HG03097 (cell line): Measurements from ENCODE around the gene SNN.

ENCODE experiments used
- ATAC-seq: cut with Tn5 transposase; IDR thresholded peaks from one replicate; pipeline ENCODE4 v1.9.1; 2021; ENCODE audit not compliant: unreplicated experiment, low FRiP score

SNN gene

GRCh38 chr16:11666103-11667055 lies 1.9 kb upstream of the SNN start:
- ATAC-seq = no peak

GRCh38 chr16:11667221-11667823 lies 933 bp upstream of the SNN start:
- ATAC-seq = no peak

GRCh38 chr16:11668623-11669379 lies 546 bp downstream of the SNN start:
- ATAC-seq = no peak

- ATAC-seq = no peak
These were observed 1.3 kb downstream of the SNN start for GRCh38 chr16:11669380-11670146.

- ATAC-seq = no peak
These were observed 2.2 kb downstream of the SNN start for GRCh38 chr16:11670171-11671131.

GRCh38 chr16:11671271-11671670 lies 3.0 kb downstream of the SNN start:
- ATAC-seq = no peak

- ATAC-seq = no peak
These were observed 3.4 kb downstream of the SNN start for GRCh38 chr16:11671676-11672075.

GRCh38 chr16:11672206-11673090 lies 4.2 kb downstream of the SNN start:
- ATAC-seq = no peak

GRCh38 chr16:11673091-11674000 lies 5.1 kb downstream of the SNN start:
- no peak for ATAC-seq

GRCh38 chr16:11674001-11674817 lies 6.0 kb downstream of the SNN start:
- ATAC-seq = no peak

- ATAC-seq = no peak
These were observed 6.7 kb downstream of the SNN start for GRCh38 chr16:11674818-11675560.

- no peak for ATAC-seq
These were observed 7.6 kb downstream of the SNN start for GRCh38 chr16:11675561-11676511.

- ATAC-seq = no peak
These were observed 8.5 kb downstream of the SNN start for GRCh38 chr16:11676799-11677198.

GRCh38 chr16:11677451-11677951 lies 9.2 kb downstream of the SNN start:
- ATAC-seq = no peak
